HEK293 (cell line): Measurements from ENCODE around the gene CHRDL1.

Experiments used
- BCL11A ChIP-seq: fragments of 450-650 bp; formaldehyde crosslinking; IDR thresholded peaks from 2 replicates; pipeline ENCODE4 v1.5.1; 2016; ENCODE audit warnings: low read depth, missing biosample characterization, missing genetic modification characterization
- KLF10 ChIP-seq: fragments of 450-650 bp; IDR thresholded peaks from 2 replicates; pipeline ENCODE4 v1.5.1; 2018; ENCODE audit warnings: missing biosample characterization, mild to moderate bottlenecking, missing genetic modification characterization
- SP2 ChIP-seq: fragments of 450-650 bp; formaldehyde crosslinking; IDR thresholded peaks from 2 replicates; pipeline ENCODE4 v1.5.1; 2016; ENCODE audit warnings: missing biosample characterization, missing genetic modification characterization
- ZNF776 ChIP-seq: fragments of 450-650 bp; formaldehyde crosslinking; IDR thresholded peaks from 2 replicates; pipeline ENCODE4 v1.5.0; 2017; ENCODE audit warnings: missing biosample characterization, missing genetic modification characterization, borderline replicate concordance

- TF ChIP-seq KLF10 (tag by site-specific recombination) (no peak), SP2 (tag by site-specific recombination) (no peak), ZNF776 (tag by site-specific recombination) (no peak), BCL11A (tag by site-specific recombination) (no peak)
These were observed 9.7 kb upstream of the CHRDL1 start for GRCh38 chrX:110805303-110805702.
